Trophoblast cell (in vitro differentiated cells and primary cell): ENCODE measurements around the gene UVRAG.
A peak's percentile ranks its signal among the peaks of the same experiment; 100 is the strongest.

Experiments
- DNase-seq, 2 donors: peaks; one replicate each; pipeline ENCODE4 v3.0.0-alpha.2; 2016
- H2AFZ ChIP-seq: 2 replicates; pipeline ENCODE4 v1.6.1; 2013; ENCODE audit warnings: low read length, moderate library complexity, mild to moderate bottlenecking; ENCODE audit not compliant: insufficient read depth, poor library complexity
- H2AK5ac ChIP-seq: 2 replicates; pipeline ENCODE4 v1.6.1; 2013; ENCODE audit warnings: mild to moderate bottlenecking, low read length
- H2BK120ac ChIP-seq: 2 replicates; pipeline ENCODE4 v1.6.1; 2013; ENCODE audit warnings: low read length, mild to moderate bottlenecking, moderate library complexity; ENCODE audit not compliant: insufficient read depth, poor library complexity
- H2BK12ac ChIP-seq: 2 replicates; pipeline ENCODE4 v1.6.1; 2013; ENCODE audit warnings: mild to moderate bottlenecking, low read length, moderate library complexity
- H2BK5ac ChIP-seq: 2 replicates; pipeline ENCODE4 v1.6.1; 2013; ENCODE audit warnings: low read length, low read depth, moderate library complexity, mild to moderate bottlenecking; ENCODE audit not compliant: poor library complexity
- H3K14ac ChIP-seq: 2 replicates; pipeline ENCODE4 v1.6.1; 2013; ENCODE audit warnings: mild to moderate bottlenecking, low read length
- H3K18ac ChIP-seq: 2 replicates; pipeline ENCODE4 v1.6.1; 2013; ENCODE audit warnings: mild to moderate bottlenecking, low read length
- H3K23ac ChIP-seq: 2 replicates; pipeline ENCODE4 v1.6.1; 2013; ENCODE audit warnings: low read length
- H3K27ac ChIP-seq: 2 replicates; pipeline ENCODE4 v1.5.1; 2013; ENCODE audit warnings: low read depth, mild to moderate bottlenecking, inconsistent platforms, low read length, moderate library complexity
- H3K27me3 ChIP-seq: 2 replicates; pipeline ENCODE4 v1.6.1; 2013; ENCODE audit warnings: inconsistent platforms, mild to moderate bottlenecking, low read length, moderate library complexity; ENCODE audit not compliant: insufficient read depth
- H3K36me3 ChIP-seq, 2 experiments: 1 replicate in 1 of 2; 2 replicates in 1 of 2; pipeline ENCODE4 v1.6.1; 2013; ENCODE audit warnings: low read length in 2 of 2, mild to moderate bottlenecking in 2 of 2, moderate library complexity in 1 of 2; ENCODE audit not compliant: insufficient read depth in 2 of 2, control insufficient read depth in 1 of 2
- H3K4ac ChIP-seq: 2 replicates; pipeline ENCODE4 v1.6.1; 2013; ENCODE audit warnings: low read depth, mild to moderate bottlenecking, low read length, moderate library complexity
- H3K4me1 ChIP-seq, 2 experiments: 1 replicate in 1 of 2; 2 replicates in 1 of 2; pipeline ENCODE4 v1.6.1; 2013; ENCODE audit warnings: low read length in 2 of 2, mild to moderate bottlenecking in 2 of 2, moderate library complexity in 1 of 2; ENCODE audit not compliant: insufficient read depth in 2 of 2, control insufficient read depth in 1 of 2
- H3K4me2 ChIP-seq: 2 replicates; pipeline ENCODE4 v1.6.1; 2013; ENCODE audit warnings: inconsistent platforms, mild to moderate bottlenecking, low read length, moderate library complexity
- H3K4me3 ChIP-seq: 2 replicates; pipeline ENCODE4 v1.5.1; 2013; ENCODE audit warnings: mild to moderate bottlenecking, low read depth, low read length, inconsistent platforms
- H3K79me1 ChIP-seq: one replicate; pipeline ENCODE4 v1.6.1; 2013; ENCODE audit warnings: low read length
- H3K79me2 ChIP-seq: 2 replicates; pipeline ENCODE4 v1.6.1; 2013; ENCODE audit warnings: low read length, mild to moderate bottlenecking; ENCODE audit not compliant: control insufficient read depth, insufficient read depth, poor library complexity
- H3K9ac ChIP-seq: 2 replicates; pipeline ENCODE4 v1.6.1; 2013; ENCODE audit warnings: mild to moderate bottlenecking, low read length
- H3K9me3 ChIP-seq: 2 replicates; pipeline ENCODE4 v1.6.1; 2013; ENCODE audit warnings: low read depth, mild to moderate bottlenecking, control low read depth, inconsistent platforms, low read length; ENCODE audit not compliant: insufficient read depth
- H4K12ac ChIP-seq: 2 replicates; pipeline ENCODE4 v1.6.1; 2013; ENCODE audit warnings: low read depth, mild to moderate bottlenecking, low read length, moderate library complexity
- H4K8ac ChIP-seq: 2 replicates; pipeline ENCODE4 v1.6.1; 2013; ENCODE audit warnings: low read depth, mild to moderate bottlenecking, low read length, moderate library complexity
- H4K91ac ChIP-seq: one replicate; pipeline ENCODE4 v1.6.1; 2013; ENCODE audit warnings: low read depth, mild to moderate bottlenecking, low read length, moderate library complexity
- WGBS: extraction: QIAGEN DNeasy Blood & Tissue Kit; methylation state at CpG from one replicate; pipeline ENCODE4 v1.1.7; 2013; ENCODE audit warnings: missing lambda C conversion rate; ENCODE audit not compliant: insufficient read length, insufficient coverage; ENCODE audit errors: extremely low coverage; 5-methylcytosine and 5-hydroxymethylcytosine counted together

The UVRAG gene

GRCh38 chr11:76010051-76010450, 195.0 kb downstream of the UVRAG start:
- Histone ChIP-seq H3K4me3 (no peak overlapping the region), H3K4me1 (no peaks in the 10 kb centered on the region)
- WGBS = no CpG with 5 or more reads among the region's 2 CpGs

GRCh38 chr11:76013526-76013925, 198.5 kb downstream of the UVRAG start:
- Histone ChIP-seq H3K27me3 (no peaks in the 10 kb centered on the region), H4K12ac (no peak overlapping the region), H3K23ac (no peak overlapping the region), H2BK120ac (no peak overlapping the region), H3K4me3 (no peak overlapping the region), H3K9me3 (no peaks in the 10 kb centered on the region), H3K14ac (no peak overlapping the region), H2AK5ac (no peak overlapping the region), H3K4me1 (no peaks in the 10 kb centered on the region), H2AFZ (no peak overlapping the region), H3K79me2 (no peaks in the 10 kb centered on the region), H3K4ac (no peak overlapping the region), H4K8ac (no peak overlapping the region), H2BK12ac (no peak overlapping the region), H3K27ac (no peak overlapping the region), H3K9ac (no peak overlapping the region), H3K79me1 (no peaks in the 10 kb centered on the region), H3K36me3 (no peaks in the 10 kb centered on the region), H3K18ac (no peak overlapping the region), H4K91ac (no peak overlapping the region), H2BK5ac (no peak overlapping the region), H3K4me2 (no peak overlapping the region)
- no CpG with 5 or more reads among the region's 1 CpG for WGBS
- DNase-seq = no peak

More at GRCh38 chr11:76010051-76010450, 195.0 kb downstream of the UVRAG start:
- no peak overlapping the region for H3K4me2 ChIP-seq
- H3K14ac ChIP-seq = no peak overlapping the region
- no peak overlapping the region for H2AK5ac ChIP-seq
- no peak overlapping the region for H2BK120ac ChIP-seq
- H2AFZ ChIP-seq = no peak overlapping the region
- no peaks in the 10 kb centered on the region for H3K27me3 ChIP-seq
- H3K9ac ChIP-seq = no peak overlapping the region
- H3K79me1 ChIP-seq = no peaks in the 10 kb centered on the region
- no peaks in the 10 kb centered on the region for H3K9me3 ChIP-seq
- H4K8ac ChIP-seq = no peak overlapping the region
- no peak for DNase-seq
- H4K91ac ChIP-seq = no peak overlapping the region
- H2BK12ac ChIP-seq = no peak overlapping the region
- H2BK5ac ChIP-seq = no peak overlapping the region
- no peak overlapping the region for H3K4ac ChIP-seq
- H3K79me2 ChIP-seq = no peaks in the 10 kb centered on the region
- H4K12ac ChIP-seq = no peak overlapping the region
- peaks cover 0 to 1% of the 10 kb centered on the region in 2 experiments for H3K36me3 ChIP-seq
- H3K18ac ChIP-seq = no peak overlapping the region
- H3K27ac ChIP-seq = no peak overlapping the region
- no peak overlapping the region for H3K23ac ChIP-seq

- Histone ChIP-seq H3K79me2 (no peaks in the 10 kb centered on the region), H3K18ac (no peak overlapping the region), H2AFZ (no peak overlapping the region), H3K9ac (no peak overlapping the region), H3K4me3 (no peak overlapping the region), H2BK12ac (no peak overlapping the region), H3K27me3 (no peaks in the 10 kb centered on the region), H3K4me2 (no peak overlapping the region), H4K8ac (no peak overlapping the region), H3K27ac (peak overlapping the region; percentile 64), H2BK120ac (no peak overlapping the region), H3K4ac (no peak overlapping the region), H4K91ac (no peak overlapping the region), H2AK5ac (no peak overlapping the region), H4K12ac (no peak overlapping the region), H3K79me1 (no peaks in the 10 kb centered on the region), H2BK5ac (no peak overlapping the region), H3K23ac (no peak overlapping the region), H3K9me3 (no peaks in the 10 kb centered on the region), H3K4me1 (peaks cover 0 to 7% of the 10 kb centered on the region in 2 experiments), H3K36me3 (no peaks in the 10 kb centered on the region), H3K14ac (no peak overlapping the region)
- WGBS = no CpG with 5 or more reads among the region's 3 CpGs
- DNase-seq = no peak
Measured at GRCh38 chr11:76023236-76024068, 208.4 kb downstream of the UVRAG start.

GRCh38 chr11:76025068-76025467, 210.1 kb downstream of the UVRAG start:
- no peak overlapping the region for H4K91ac ChIP-seq
- H3K27me3 ChIP-seq = no peaks in the 10 kb centered on the region
- H3K18ac ChIP-seq = no peak overlapping the region
- H3K4me1 ChIP-seq = peaks cover 0 to 5% of the 10 kb centered on the region in 2 experiments
- no peak overlapping the region for H3K23ac ChIP-seq
- no CpG with 5 or more reads among the region's 1 CpG for WGBS
- no peak overlapping the region for H3K27ac ChIP-seq
- no peak overlapping the region for H2BK5ac ChIP-seq
- H3K36me3 ChIP-seq = no peaks in the 10 kb centered on the region
- H2BK120ac ChIP-seq = no peak overlapping the region
- H2AK5ac ChIP-seq = no peak overlapping the region
- H2AFZ ChIP-seq = no peak overlapping the region
- H2BK12ac ChIP-seq = no peak overlapping the region
- no peak overlapping the region for H3K9ac ChIP-seq
- H3K9me3 ChIP-seq = no peaks in the 10 kb centered on the region
- H4K12ac ChIP-seq = no peak overlapping the region
- H3K79me1 ChIP-seq = no peaks in the 10 kb centered on the region
- no peaks in the 10 kb centered on the region for H3K79me2 ChIP-seq
- no peak for DNase-seq
- no peak overlapping the region for H3K4ac ChIP-seq
- no peak overlapping the region for H3K4me3 ChIP-seq
- H3K4me2 ChIP-seq = no peak overlapping the region
- H4K8ac ChIP-seq = no peak overlapping the region
- H3K14ac ChIP-seq = no peak overlapping the region
